SK-N-SH treated with all-trans-retinoic acid at 6 μM for 48 hours (cell line): Measurements from ENCODE around the gene KCTD13.

ENCODE experiments used
- ARNTL ChIP-seq: fragments of 450-650 bp; formaldehyde crosslinking; IDR thresholded peaks from 2 replicates; pipeline ENCODE4 v1.5.0; 2020; ENCODE audit warnings: low read depth, mild to moderate bottlenecking, moderate library complexity, borderline replicate concordance
- CREB5 ChIP-seq: fragments of 250-450 bp; sonication (Bioruptor Pico); IDR thresholded peaks from 2 replicates; pipeline ENCODE4 v1.5.1; 2020; ENCODE audit warnings: low read depth, mild to moderate bottlenecking, moderate library complexity
- CSDC2 ChIP-seq: fragments of 250-450 bp; sonication (Bioruptor Pico); IDR thresholded peaks from 2 replicates; pipeline ENCODE4 v1.5.0; 2020; ENCODE audit warnings: mild to moderate bottlenecking, moderate library complexity
- CSRNP3 ChIP-seq: fragments of 250-450 bp; sonication (Bioruptor Pico); IDR thresholded peaks from 2 replicates; pipeline ENCODE4 v1.5.1; 2021; ENCODE audit warnings: mild to moderate bottlenecking, moderate library complexity
- ESRRG ChIP-seq: fragments of 250-450 bp; sonication (Bioruptor Pico); IDR thresholded peaks from 2 replicates; pipeline ENCODE4 v1.6.1; 2021; ENCODE audit warnings: mild to moderate bottlenecking
- ISL1 ChIP-seq: fragments of 250-450 bp; sonication (Bioruptor Pico); IDR thresholded peaks from 2 replicates; pipeline ENCODE4 v2.1.2; 2022; ENCODE audit warnings: mild to moderate bottlenecking, moderate library complexity
- PATZ1 ChIP-seq: fragments of 250-450 bp; sonication (Bioruptor Pico); IDR thresholded peaks from 2 replicates; pipeline ENCODE4 v1.8.0; 2020; ENCODE audit warnings: mild to moderate bottlenecking, moderate library complexity, borderline replicate concordance
- RARB ChIP-seq: fragments of 250-450 bp; sonication (Bioruptor Pico); IDR thresholded peaks from 2 replicates; pipeline ENCODE4 v1.8.0; 2021; ENCODE audit warnings: mild to moderate bottlenecking, moderate library complexity
- SNAI2 ChIP-seq: fragments of 250-450 bp; sonication (Bioruptor Pico); IDR thresholded peaks from 2 replicates; pipeline ENCODE4 v1.5.0; 2020; ENCODE audit warnings: mild to moderate bottlenecking, moderate library complexity
- TCF4 ChIP-seq: fragments of 250-450 bp; sonication (Bioruptor Pico); IDR thresholded peaks from 2 replicates; pipeline ENCODE4 v1.8.0; 2021; ENCODE audit warnings: mild to moderate bottlenecking, moderate library complexity, borderline replicate concordance
- ZFP3 ChIP-seq: fragments of 250-450 bp; sonication (Bioruptor Pico); IDR thresholded peaks from 2 replicates; pipeline ENCODE4 v1.5.0; 2020; ENCODE audit warnings: mild to moderate bottlenecking, moderate library complexity
- ZNF70 ChIP-seq: fragments of 450-650 bp; formaldehyde crosslinking; IDR thresholded peaks from 2 replicates; pipeline ENCODE4 v1.5.0; 2020; ENCODE audit warnings: mild to moderate bottlenecking, moderate library complexity

DNA sequence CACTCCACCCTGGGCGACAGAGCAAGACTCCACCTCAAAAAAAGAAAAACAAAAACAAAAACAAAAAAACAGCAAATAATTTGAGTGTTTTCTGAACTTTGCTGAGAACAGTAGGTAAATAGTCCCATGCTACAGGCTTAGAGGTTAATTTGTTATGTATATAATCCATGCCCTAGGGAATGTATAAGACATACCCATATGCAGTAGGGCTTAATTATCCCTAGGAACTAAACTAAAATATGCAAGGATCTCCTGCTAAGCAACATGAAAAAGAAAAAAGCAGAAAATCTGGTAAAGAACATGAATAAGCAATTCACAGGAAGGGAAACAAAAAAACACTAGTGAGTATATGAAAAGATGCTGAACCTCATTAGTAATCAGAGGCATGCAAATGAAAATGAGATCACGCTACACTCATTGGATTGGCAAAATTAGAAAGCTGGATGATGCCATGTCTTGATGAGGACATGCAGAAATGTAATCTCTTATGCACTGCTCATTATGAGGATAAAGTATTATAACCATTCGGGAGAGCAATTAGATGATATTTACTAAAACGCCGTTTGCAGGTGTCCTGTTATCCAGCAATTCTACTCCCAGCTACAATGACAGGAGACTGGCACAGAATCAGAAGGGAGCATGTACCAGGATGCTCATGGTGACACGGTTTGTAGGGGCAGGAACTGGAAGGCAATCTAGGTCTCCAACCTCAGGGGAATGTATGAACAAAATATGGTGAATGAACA lies 5.6 kb downstream of the KCTD13 start:
- TF ChIP-seq TCF4 (CRISPR knock-in tag), result no peak
- no peak for TF ChIP-seq ESRRG (CRISPR knock-in tag)
- no peak for TF ChIP-seq ZNF70
- TF ChIP-seq PATZ1 (CRISPR knock-in tag), result no peak
- TF ChIP-seq ZFP3, result no peak
- TF ChIP-seq CREB5 (CRISPR knock-in tag), result no peak
- TF ChIP-seq ARNTL (CRISPR knock-in tag), result no peak
- no peak for TF ChIP-seq CSRNP3
- TF ChIP-seq RARB, result no peak
- TF ChIP-seq CSDC2 (CRISPR knock-in tag), result no peak
- no peak for TF ChIP-seq SNAI2 (CRISPR knock-in tag)
- TF ChIP-seq ISL1 (CRISPR knock-in tag), result no peak
